ENCODE results near the gene PRAC2.

Gene PRAC2

DNA sequence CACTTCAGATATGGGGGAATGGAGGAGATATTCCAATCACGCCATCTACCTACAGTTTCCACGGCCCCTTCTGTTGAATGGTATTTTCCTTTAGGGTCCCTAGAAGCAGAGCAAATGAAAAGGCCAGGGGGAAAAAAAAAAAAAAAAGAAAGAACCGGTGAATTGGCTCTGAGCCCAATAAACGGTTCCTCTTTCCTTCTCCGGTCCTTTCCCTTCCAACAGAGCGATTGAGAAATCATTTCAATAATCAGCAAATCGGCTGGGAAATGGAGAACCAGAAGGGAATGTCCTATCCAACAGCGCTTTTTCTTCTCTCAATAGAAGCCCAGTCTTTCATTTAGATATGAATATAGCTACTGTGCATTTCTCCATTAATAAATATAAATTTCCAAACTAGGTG, 32.4 kb downstream of the PRAC2 start:
- DNase-seq = no peak

DNA sequence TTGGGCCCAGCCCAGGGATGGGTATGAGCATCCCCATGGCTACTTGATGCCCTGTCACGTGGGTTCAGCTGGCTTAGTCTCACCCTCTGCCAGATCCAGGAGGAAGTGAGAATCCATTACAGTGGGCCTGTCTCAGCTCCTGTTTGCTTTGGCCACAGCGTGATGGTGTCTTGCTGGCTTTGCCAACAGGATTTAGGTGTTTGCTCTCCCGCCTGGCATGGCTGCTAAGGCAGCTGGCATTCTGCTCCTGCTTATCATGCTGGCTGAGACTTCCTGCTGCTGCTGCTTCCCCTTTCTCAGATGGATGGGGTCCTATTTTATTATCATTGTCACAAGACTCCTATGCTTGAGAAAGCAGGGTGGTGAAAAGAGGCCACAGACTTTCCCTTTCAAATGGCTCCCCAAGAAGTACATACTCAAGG, 33.9 kb downstream of the PRAC2 start:
- DNase-seq = no peak

DNA sequence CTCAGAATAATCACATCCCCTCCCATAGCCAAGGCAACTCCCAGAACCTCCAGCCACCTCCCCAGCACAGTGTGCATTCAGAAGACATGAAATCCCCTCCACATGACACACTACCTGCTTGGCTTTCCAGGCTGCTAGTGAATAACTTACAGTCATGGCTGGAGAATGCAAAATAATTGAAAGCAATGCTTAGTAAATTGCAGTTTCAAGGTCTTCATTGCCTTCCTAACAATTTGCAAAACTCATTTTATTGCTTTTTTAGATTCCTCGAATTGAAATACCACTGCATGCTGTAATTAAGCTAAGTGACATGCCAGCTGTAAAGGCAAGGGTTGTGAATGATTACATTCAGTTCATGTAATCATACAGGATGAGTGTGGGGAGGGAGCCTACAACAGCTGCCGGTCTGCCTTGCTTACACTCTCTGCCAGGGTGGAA, 34.6 kb downstream of the PRAC2 start:
- DNase-seq = no peak

DNA sequence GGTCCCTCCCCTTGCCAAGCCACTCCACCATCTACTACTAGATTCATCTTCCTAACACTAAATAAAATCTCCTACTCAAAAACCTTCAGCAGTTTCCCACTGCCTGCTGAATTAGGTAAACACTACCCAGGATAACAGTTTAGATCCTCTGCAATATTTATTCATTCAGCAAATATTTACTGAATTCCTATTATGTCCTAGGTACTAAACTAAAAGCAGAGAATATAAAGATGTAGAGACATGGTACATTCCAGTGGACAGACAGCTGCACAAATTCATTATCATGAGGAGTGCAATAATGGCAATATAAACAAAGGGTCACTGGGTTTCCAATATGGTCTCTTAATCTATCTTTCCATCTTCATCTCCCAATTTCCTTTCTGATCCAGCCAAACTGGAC, 36.3 kb downstream of the PRAC2 start:
- DNase-seq = no peak

DNA sequence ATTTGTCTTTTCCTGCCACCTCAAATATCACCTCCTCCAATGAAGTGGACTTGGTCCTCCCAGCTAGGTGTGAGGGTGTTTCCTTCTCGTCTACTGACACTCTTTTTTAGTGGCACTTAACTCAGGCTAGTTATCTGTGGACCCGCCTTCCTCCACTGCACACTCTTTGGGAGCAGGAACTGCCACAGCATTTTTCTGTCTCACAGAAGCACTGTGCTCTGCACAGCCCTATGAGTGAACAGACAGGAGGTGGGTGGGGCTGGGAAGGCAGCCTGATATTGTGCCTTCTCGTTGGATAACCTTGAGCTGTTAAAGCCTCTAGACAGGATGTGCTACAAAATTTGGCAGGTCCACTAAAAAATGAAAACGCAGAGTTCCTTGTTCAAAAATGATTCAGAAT, 37.4 kb downstream of the PRAC2 start:
- DNase-seq = no peak

DNA sequence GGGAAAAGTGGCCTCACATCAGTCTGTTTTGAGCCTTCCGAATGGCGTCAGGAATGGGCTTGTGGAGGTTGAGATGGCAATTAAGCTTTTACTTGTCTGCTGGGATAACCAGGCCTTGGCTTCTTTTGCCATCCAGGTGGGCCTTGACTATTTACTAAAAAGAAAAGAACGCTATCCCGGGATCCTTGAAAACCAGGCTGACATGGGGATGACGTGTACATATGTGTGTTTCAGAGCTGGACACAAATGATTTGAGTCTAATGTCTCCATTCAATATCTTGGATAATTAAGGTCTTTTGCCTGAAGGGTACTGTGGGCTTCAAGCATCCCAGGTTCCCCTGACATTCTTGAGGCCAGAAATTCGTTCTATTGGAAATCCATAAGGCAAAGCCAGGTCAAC, 38.1 kb downstream of the PRAC2 start:
- no peak for DNase-seq

DNA sequence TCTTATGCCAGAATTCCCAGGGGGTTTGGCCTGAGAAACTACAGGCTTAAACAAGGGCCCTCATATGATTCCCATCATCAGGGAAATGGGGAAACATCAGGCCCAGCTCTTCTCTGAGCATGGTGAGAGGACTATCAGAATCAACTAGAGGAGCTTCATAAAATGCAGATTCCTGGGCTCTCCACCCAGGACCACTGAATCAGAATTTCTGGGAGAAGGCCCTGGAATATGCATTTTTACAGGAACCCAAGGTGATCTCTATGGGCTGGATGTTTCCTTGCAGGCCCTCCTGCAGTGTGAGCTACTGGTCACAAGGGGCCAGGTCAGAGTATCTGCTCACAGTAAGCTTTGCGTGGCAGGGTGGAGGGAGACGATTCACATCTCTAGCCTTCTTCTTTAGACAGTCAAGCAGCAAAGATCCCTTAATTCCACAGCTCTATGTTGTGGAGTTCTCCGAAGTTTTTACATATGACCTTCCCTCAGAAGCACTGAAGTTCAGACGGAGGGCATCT, 44.3 kb downstream of the PRAC2 start:
- DNase-seq = no peak

DNA sequence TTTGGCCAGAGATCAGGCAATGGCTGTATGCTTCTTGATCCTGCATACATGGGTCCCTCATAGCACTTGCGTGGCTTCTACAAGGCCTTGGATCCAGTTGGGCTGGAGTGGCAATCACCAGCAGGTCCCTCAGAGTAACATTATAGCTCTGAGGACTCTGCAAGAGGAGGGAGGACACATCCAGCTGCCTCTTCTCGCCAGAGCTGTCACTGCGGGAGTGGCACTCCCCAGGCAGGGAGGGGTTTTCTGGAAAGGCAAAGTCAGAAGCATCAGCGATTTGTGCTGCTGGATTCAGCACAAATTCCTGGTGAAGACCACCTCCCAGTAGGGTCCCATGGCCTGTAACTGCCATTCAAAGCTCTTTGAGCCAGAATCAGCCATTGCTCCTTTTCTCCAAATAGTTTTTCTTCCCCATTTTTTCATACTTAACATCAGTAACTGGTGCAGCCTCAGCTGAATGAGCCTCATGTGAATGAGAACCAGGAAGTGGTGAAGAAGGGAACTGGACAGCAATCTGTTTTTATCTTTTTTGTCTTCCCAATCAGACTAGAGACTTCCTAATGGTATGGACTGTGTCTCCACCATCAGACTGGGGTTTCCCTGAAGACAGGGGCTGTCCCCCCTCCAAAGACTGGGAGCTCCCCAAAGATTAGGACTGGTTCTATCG, 46.2 kb downstream of the PRAC2 start:
- no peak for DNase-seq

DNA sequence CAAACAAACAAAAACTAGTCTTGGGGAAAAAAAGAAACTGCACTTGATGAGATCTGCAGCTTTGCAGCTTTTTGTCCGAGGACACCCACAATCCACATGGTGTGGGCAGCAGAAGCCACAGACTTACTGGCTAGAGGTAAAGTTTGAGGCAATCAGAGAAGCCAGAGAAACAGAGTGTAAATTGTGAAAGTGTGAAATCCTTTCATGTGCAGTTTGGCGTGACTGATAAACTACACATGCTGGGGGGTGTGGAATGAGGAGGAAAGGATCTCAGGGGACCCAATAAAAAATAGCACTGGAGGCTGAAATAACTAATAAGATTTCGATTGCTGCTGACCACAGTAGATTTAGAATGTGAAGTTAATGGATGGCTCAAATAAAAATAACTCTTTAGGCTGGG, 48.0 kb downstream of the PRAC2 start:
- no peak for DNase-seq

DNA sequence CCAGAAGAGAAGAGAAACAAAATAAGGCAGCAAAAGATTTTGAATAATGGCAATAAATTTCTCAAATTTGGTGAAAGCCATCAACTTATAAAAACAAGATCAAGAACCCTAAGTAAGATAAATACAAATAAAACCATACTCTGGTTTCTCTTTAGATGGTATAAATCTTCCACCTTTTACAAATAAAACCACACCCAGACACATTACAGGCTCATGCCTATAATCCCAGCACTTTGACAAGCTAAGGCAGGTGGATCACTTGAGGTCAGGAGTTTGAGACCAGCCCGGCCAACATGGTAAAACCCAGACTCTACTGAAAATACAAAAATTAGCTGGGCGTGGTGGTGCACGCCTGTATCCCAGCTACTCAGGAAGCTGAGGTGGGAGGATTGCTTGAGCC, 50.3 kb downstream of the PRAC2 start:
- DNase-seq = no peak

Measured in NCI-H510A (cell line).